HG03097 (cell line): ENCODE measurements around the gene GEMIN7.

Source experiments
- ATAC-seq: cut with Tn5 transposase; IDR thresholded peaks from one replicate; pipeline ENCODE4 v1.9.1; 2021; ENCODE audit not compliant: unreplicated experiment, low FRiP score

The GEMIN7 gene

GRCh38 chr19:45079063-45079910 is at the start of gene GEMIN7:
GEMIN7 (plus strand) TSS chr19:45079260; CDS start chr19:45090115, 10,855 bp downstream.
- peak; percentile 33 for ATAC-seq

GRCh38 chr19:45030825-45031224 is 48.2 kb upstream of the GEMIN7 start:
- ATAC-seq = no peak

GRCh38 chr19:45032421-45032820 is 46.6 kb upstream of the GEMIN7 start:
- no peak for ATAC-seq

- no peak for ATAC-seq
Measured at GRCh38 chr19:45035755-45036154, 43.3 kb upstream of the GEMIN7 start.

- no peak for ATAC-seq
Measured at GRCh38 chr19:45037393-45038169, 41.5 kb upstream of the GEMIN7 start.

GRCh38 chr19:45038931-45039893 is 39.8 kb upstream of the GEMIN7 start, which contains the start of gene CLASRP:
CLASRP (plus strand) TSS chr19:45039045; CDS start chr19:45040213, 1,168 bp downstream.
- ATAC-seq = peak; percentile 70

GRCh38 chr19:45040059-45040771 is 38.8 kb upstream of the GEMIN7 start:
- ATAC-seq = no peak

GRCh38 chr19:45041125-45041524 is 37.9 kb upstream of the GEMIN7 start:
- ATAC-seq = no peak

- ATAC-seq = no peak
Measured at GRCh38 chr19:45045671-45046353, 33.2 kb upstream of the GEMIN7 start.

GRCh38 chr19:45046355-45046754 is 32.7 kb upstream of the GEMIN7 start:
- ATAC-seq = no peak

- ATAC-seq = no peak
Measured at GRCh38 chr19:45047188-45047797, 31.8 kb upstream of the GEMIN7 start.

- no peak for ATAC-seq
Measured at GRCh38 chr19:45049073-45049736, 29.9 kb upstream of the GEMIN7 start.

GRCh38 chr19:45050036-45050435 is 29.0 kb upstream of the GEMIN7 start:
- ATAC-seq = no peak

- no peak for ATAC-seq
Measured at GRCh38 chr19:45051929-45052579, 27.0 kb upstream of the GEMIN7 start.

GRCh38 chr19:45056831-45057230 is 22.2 kb upstream of the GEMIN7 start:
- ATAC-seq = no peak

- no peak for ATAC-seq
Measured at GRCh38 chr19:45057444-45057843, 21.6 kb upstream of the GEMIN7 start.

- ATAC-seq = no peak
Measured at GRCh38 chr19:45058622-45059159, 20.4 kb upstream of the GEMIN7 start.
